ENCODE results near the gene SYNE3.

DNA sequence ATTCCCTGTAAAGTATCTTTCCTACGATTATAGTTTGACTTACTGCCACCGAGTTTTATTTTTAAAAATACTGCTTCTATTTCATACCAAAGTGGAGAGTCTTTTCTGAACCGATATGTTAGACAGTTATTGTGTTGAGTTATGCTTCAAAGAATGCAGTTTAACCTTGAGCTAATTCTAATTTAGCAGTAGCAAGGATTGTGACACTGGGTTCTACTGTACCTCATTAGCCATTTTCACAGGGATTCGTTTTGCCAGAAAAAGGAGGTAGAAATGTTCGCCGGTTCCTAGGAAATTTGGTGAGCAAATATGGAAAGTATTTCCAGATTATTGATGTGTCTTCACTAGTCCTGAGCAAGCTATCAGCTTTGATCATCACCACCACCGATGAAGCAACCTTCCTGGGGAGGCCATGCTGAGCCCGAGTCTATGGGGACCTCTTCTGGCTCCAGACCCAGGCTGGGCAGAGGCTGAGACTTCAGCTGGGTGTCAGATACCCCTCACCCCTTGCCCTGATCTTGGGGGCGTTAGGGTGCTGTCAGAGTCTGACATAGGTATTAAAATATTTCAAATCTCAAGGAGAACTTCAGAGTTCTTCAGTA is 32.0 kb upstream of the SYNE3 start:
- TF ChIP-seq TAF1 (IDR thresholded peaks at IDR 0.05; ENCODE audit: low read depth, low read length) (no peak), POLR2AphosphoS5 (IDR thresholded peaks at IDR 0.05; ENCODE audit: low read depth, low read length) (no peak), RXRA (IDR thresholded peaks at IDR 0.05; ENCODE audit: insufficient read depth, low read depth, low read length) (no peak)
- TF ChIP-seq, protein P1, sequence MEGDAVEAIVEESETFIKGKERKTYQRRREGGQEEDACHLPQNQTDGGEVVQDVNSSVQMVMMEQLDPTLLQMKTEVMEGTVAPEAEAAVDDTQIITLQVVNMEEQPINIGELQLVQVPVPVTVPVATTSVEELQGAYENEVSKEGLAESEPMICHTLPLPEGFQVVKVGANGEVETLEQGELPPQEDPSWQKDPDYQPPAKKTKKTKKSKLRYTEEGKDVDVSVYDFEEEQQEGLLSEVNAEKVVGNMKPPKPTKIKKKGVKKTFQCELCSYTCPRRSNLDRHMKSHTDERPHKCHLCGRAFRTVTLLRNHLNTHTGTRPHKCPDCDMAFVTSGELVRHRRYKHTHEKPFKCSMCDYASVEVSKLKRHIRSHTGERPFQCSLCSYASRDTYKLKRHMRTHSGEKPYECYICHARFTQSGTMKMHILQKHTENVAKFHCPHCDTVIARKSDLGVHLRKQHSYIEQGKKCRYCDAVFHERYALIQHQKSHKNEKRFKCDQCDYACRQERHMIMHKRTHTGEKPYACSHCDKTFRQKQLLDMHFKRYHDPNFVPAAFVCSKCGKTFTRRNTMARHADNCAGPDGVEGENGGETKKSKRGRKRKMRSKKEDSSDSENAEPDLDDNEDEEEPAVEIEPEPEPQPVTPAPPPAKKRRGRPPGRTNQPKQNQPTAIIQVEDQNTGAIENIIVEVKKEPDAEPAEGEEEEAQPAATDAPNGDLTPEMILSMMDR (IDR thresholded peaks at IDR 0.05; ENCODE audit: control extremely low read depth in 1 of 3, insufficient read depth in 1 of 3, low read depth in 1 of 3, low read length in 3 of 3), result no peak

Data from H1 (cell line).